ENCODE measurements around the gene RABEP2.
"Not testable (repeated sequence)": the region's sequence is repeated elsewhere in the genome, so short reads cannot be mapped to it uniquely, and the experiment has no call there.

RABEP2 gene

GRCh38 chr16:28879841-28880588, 45.0 kb downstream of the RABEP2 start:
- peak overlapping the region; percentile 56 for H3K4me3 ChIP-seq (ENCODE audit: low read depth, low read length)

GRCh38 chr16:28879261-28879840, 45.7 kb downstream of the RABEP2 start:
- H3K4me3 ChIP-seq (ENCODE audit: low read depth, low read length): peak overlapping the region; percentile 56

GRCh38 chr16:28878083-28878926, 46.7 kb downstream of the RABEP2 start, which contains the start of gene ATP2A1:
ATP2A1 (plus strand) TSS chr16:28878488; CDS start chr16:28878672, 184 bp downstream.
- H3K4me3 ChIP-seq (ENCODE audit: low read depth, low read length): peak within 1 kb of the TSS; percentile 56

- H3K4me3 ChIP-seq (ENCODE audit: low read depth, low read length): no peak overlapping the region
Observed at GRCh38 chr16:28877655-28878000, 47.4 kb downstream of the RABEP2 start.

- no peak overlapping the region for H3K4me3 ChIP-seq (ENCODE audit: low read depth, low read length)
Observed at GRCh38 chr16:28876973-28877654, 47.9 kb downstream of the RABEP2 start.

GRCh38 chr16:28876019-28876659, 48.9 kb downstream of the RABEP2 start:
- H3K4me3 ChIP-seq (ENCODE audit: low read depth, low read length): no peak overlapping the region

- H3K4me3 ChIP-seq (ENCODE audit: low read depth, low read length): no peak overlapping the region
Observed at GRCh38 chr16:28875134-28876018, 49.7 kb downstream of the RABEP2 start.

- H3K4me3 ChIP-seq (ENCODE audit: low read depth, low read length): no peak overlapping the region
Observed at GRCh38 chr16:28874406-28874805, 50.6 kb downstream of the RABEP2 start.

- H3K4me3 ChIP-seq (ENCODE audit: low read depth, low read length): no peak overlapping the region
Observed at GRCh38 chr16:28873543-28874201, 51.4 kb downstream of the RABEP2 start.

GRCh38 chr16:28872952-28873351, 52.1 kb downstream of the RABEP2 start:
- no peak overlapping the region for H3K4me3 ChIP-seq (ENCODE audit: low read depth, low read length)

GRCh38 chr16:28869201-28869600, 55.8 kb downstream of the RABEP2 start:
- no peak overlapping the region for H3K4me3 ChIP-seq (ENCODE audit: low read depth, low read length)

- not testable (repeated sequence) for H3K4me3 ChIP-seq (ENCODE audit: low read depth, low read length)
Observed at GRCh38 chr16:28867646-28868045, 57.4 kb downstream of the RABEP2 start.

GRCh38 chr16:28867241-28867640, 57.8 kb downstream of the RABEP2 start:
- H3K4me3 ChIP-seq (ENCODE audit: low read depth, low read length): no peak overlapping the region

- no peak overlapping the region for H3K4me3 ChIP-seq (ENCODE audit: low read depth, low read length)
Observed at GRCh38 chr16:28866454-28866804, 58.6 kb downstream of the RABEP2 start.

- H3K4me3 ChIP-seq (ENCODE audit: low read depth, low read length): no peak overlapping the region
Observed at GRCh38 chr16:28865722-28866453, 59.1 kb downstream of the RABEP2 start.

- no peak overlapping the region for H3K4me3 ChIP-seq (ENCODE audit: low read depth, low read length)
Observed at GRCh38 chr16:28865001-28865688, 59.9 kb downstream of the RABEP2 start.

- H3K4me3 ChIP-seq (ENCODE audit: low read depth, low read length): peak overlapping the region; percentile 97
Observed at GRCh38 chr16:28863929-28864793, 60.9 kb downstream of the RABEP2 start.
